IPS DF 6.9 (cell line): Measurements from ENCODE around the gene FGD6.

ENCODE experiments used
- DNase-seq: peaks from one replicate; pipeline ENCODE4 v3.0.0-alpha.2; 2013; ENCODE audit warnings: low read depth, low spot score
- H3K27ac ChIP-seq: one replicate; pipeline ENCODE4 v1.5.1; 2013; ENCODE audit warnings: low read length, control low read depth
- H3K27me3 ChIP-seq: 2 replicates; pipeline ENCODE4 v1.6.1; 2013; ENCODE audit warnings: mild to moderate bottlenecking, low read length; ENCODE audit not compliant: control insufficient read depth, insufficient read depth
- H3K36me3 ChIP-seq: 2 replicates; pipeline ENCODE4 v1.6.1; 2013; ENCODE audit warnings: low read length; ENCODE audit not compliant: control insufficient read depth, insufficient read depth
- H3K4me1 ChIP-seq: 2 replicates; pipeline ENCODE4 v1.6.1; 2013; ENCODE audit warnings: low read length; ENCODE audit not compliant: control insufficient read depth, insufficient read depth
- H3K4me3 ChIP-seq: 2 replicates; pipeline ENCODE4 v1.5.1; 2013; ENCODE audit warnings: mild to moderate bottlenecking, low read length
- H3K9me3 ChIP-seq: 2 replicates; pipeline ENCODE4 v1.6.1; 2013; ENCODE audit warnings: low read length, inconsistent platforms; ENCODE audit not compliant: control insufficient read depth, insufficient read depth
- WGBS: extraction: QIAGEN DNeasy Blood & Tissue Kit; methylation state at CpG from one replicate; pipeline ENCODE4 v1.1.7; 2013; ENCODE audit warnings: mixed read lengths, missing lambda C conversion rate; ENCODE audit not compliant: insufficient read length, insufficient coverage; 5-methylcytosine and 5-hydroxymethylcytosine counted together

Gene FGD6

GRCh38 chr12:95182868-95183415 is 34.3 kb downstream of the FGD6 start:
- Histone ChIP-seq H3K27ac (no peak overlapping the region), H3K4me1 (no peaks in the 10 kb centered on the region), H3K9me3 (no peaks in the 10 kb centered on the region), H3K36me3 (no peaks in the 10 kb centered on the region), H3K27me3 (no peaks in the 10 kb centered on the region), H3K4me3 (no peak overlapping the region)
- WGBS: no CpG with 5 or more reads among the region's 5 CpGs
- DNase-seq: no peak

DNA sequence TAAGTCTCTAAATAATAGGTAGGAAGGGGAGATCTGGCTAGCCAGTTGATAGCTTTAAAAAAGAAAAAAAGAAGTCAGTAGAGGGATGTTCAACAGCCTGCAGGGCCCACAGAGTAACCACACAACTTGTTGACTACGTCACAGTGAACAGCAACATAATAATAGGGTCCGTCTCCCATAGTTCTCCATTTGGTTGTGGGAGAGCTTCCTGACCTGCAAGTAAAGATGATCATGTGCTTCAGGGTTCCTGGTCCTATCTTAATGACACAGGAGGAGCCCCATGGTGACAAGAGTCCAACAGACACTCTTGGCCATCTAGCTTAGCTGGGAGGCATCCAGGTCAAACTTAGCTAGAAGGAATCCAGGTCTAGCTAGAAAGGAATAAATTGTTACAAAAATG is 36.2 kb downstream of the FGD6 start:
- H3K9me3 ChIP-seq: no peaks in the 10 kb centered on the region
- no peaks in the 10 kb centered on the region for H3K36me3 ChIP-seq
- no peaks in the 10 kb centered on the region for H3K27me3 ChIP-seq
- no peaks in the 10 kb centered on the region for H3K4me1 ChIP-seq
- DNase-seq: no peak
- H3K4me3 ChIP-seq: no peak overlapping the region
- no peak overlapping the region for H3K27ac ChIP-seq
- WGBS: no CpG with 5 or more reads among the region's 2 CpGs

DNA sequence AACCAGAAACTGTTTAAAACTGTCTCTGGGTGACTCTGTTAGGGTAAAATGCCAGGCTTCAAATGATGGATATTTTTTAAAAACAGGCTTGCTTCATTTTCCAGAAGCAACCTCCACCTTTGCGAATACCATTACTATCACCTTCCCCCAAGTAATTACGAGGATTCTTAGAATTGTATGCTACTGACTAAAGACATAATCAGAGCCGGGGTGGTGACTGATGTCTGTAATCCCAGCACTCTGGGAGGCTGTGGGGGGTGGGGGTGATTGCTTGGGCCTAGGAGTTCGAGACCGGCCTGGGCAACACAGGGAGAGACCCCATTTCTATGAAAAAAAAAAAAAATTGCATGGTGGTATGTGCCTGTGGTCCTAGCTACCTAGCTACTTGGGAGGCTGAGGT is 38.3 kb downstream of the FGD6 start:
- no peaks in the 10 kb centered on the region for H3K27me3 ChIP-seq
- no CpG with 5 or more reads among the region's 5 CpGs for WGBS
- no peaks in the 10 kb centered on the region for H3K36me3 ChIP-seq
- H3K4me3 ChIP-seq: no peak overlapping the region
- H3K27ac ChIP-seq: no peak overlapping the region
- DNase-seq: no peak
- H3K9me3 ChIP-seq: no peaks in the 10 kb centered on the region
- no peaks in the 10 kb centered on the region for H3K4me1 ChIP-seq

DNA sequence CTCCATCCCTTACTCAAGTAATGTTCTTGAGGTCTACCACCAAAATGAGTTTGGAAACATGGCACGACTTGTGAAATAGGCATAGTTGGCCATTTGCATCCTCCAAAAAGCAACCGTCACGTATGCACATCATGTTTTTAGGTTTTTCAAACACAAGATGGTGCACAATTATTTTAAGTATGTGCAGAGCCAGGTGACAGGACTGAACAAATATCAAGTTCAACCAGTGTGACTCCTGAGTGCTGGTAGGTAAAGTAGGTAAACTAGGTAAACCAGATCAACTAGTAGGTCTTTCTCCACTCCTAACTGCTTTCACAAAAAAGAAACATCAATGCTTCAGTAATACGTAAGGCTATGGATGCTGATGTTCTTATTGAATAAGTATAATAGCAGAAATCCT is 39.1 kb downstream of the FGD6 start:
- Histone ChIP-seq H3K4me1 (no peaks in the 10 kb centered on the region), H3K27ac (no peak overlapping the region), H3K36me3 (no peaks in the 10 kb centered on the region), H3K4me3 (no peak overlapping the region), H3K9me3 (no peaks in the 10 kb centered on the region), H3K27me3 (no peaks in the 10 kb centered on the region)
- no CpG with 5 or more reads among the region's 4 CpGs for WGBS
- DNase-seq: no peak

- no CpG with 5 or more reads among the region's 2 CpGs for WGBS
- Histone ChIP-seq H3K4me3 (no peak overlapping the region), H3K36me3 (no peaks in the 10 kb centered on the region), H3K27ac (no peak overlapping the region), H3K4me1 (no peaks in the 10 kb centered on the region), H3K9me3 (no peaks in the 10 kb centered on the region), H3K27me3 (no peaks in the 10 kb centered on the region)
- no peak for DNase-seq
Observed at GRCh38 chr12:95177201-95177768, 40.0 kb downstream of the FGD6 start.

DNA sequence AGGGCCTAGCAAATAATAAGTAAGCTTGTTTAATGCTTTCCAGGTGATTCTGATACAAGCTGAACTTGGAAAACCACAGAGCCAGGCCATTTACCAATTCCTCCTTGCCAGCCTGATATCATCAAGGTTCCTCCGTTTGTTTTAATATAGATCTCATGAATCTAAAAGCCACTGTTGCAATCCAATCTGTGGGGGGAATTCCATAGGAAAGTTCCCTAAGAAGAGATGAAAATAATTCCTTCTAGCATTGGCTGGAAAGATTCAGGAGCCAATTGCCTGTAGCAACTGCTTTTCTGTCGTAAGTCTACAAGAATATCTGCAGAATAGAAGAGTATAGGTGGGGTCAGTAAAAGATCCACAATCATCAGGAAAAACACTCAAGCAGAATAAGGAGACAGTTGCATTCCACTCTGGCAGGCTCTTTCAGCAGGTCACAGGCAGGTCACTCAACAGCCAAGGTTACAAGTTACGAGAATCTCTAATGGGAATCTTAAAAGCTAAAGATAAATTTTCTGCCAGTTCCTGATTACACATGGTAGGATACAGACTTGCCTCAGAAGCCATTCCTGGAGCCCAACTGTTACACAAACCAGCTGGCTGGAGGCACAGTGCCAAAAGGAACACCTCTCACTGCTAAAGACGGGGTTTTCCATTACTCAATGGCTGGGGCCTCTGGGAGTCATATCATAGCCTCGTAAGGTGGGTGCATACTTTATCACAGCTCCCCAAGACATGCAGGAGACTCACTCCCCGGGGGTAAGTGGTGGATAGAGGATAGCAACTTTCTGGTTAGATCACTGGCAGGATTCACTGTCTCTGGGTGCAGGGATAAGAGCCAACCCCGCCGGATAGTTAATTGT is 43.6 kb downstream of the FGD6 start:
- no peak for DNase-seq
- Histone ChIP-seq H3K4me3 (no peak overlapping the region), H3K27ac (no peak overlapping the region), H3K36me3 (no peaks in the 10 kb centered on the region), H3K9me3 (no peaks in the 10 kb centered on the region), H3K27me3 (no peaks in the 10 kb centered on the region), H3K4me1 (no peaks in the 10 kb centered on the region)
- no CpG with 5 or more reads among the region's 8 CpGs for WGBS

GRCh38 chr12:95169368-95169767 is 47.9 kb downstream of the FGD6 start:
- Histone ChIP-seq H3K4me3 (no peak overlapping the region), H3K27ac (no peak overlapping the region), H3K27me3 (no peaks in the 10 kb centered on the region), H3K4me1 (no peaks in the 10 kb centered on the region), H3K9me3 (no peaks in the 10 kb centered on the region), H3K36me3 (no peaks in the 10 kb centered on the region)
- no CpG with 5 or more reads among the region's 4 CpGs for WGBS
- DNase-seq: no peak

DNA sequence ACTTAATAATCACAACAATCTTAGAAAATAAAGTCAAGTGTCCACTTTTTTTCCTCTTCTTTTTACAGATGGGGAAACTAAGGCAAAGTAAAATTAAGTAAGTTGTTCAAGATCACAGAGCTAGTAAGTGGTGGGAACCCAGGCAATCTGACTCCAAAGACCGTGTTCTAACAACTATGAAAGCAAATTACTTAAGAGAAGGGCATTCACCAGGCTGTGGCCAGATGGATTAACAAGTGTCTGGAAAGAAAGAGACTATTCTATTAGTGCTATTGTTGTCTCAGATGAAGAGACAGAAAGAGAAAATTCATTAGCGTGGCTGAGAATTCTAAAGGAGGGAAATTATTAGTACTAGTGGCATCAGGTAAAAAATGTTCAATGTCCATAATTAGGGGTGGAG is 48.5 kb downstream of the FGD6 start:
- Histone ChIP-seq H3K27ac (no peak overlapping the region), H3K4me3 (no peak overlapping the region), H3K27me3 (no peaks in the 10 kb centered on the region), H3K9me3 (no peaks in the 10 kb centered on the region), H3K4me1 (no peaks in the 10 kb centered on the region), H3K36me3 (no peaks in the 10 kb centered on the region)
- DNase-seq: no peak
- WGBS: no CpG with 5 or more reads among the region's 2 CpGs

GRCh38 chr12:95164656-95165055 is 52.6 kb downstream of the FGD6 start:
- H3K4me3 ChIP-seq: no peak overlapping the region
- H3K27ac ChIP-seq: no peak overlapping the region
- H3K4me1 ChIP-seq: no peaks in the 10 kb centered on the region; the same call in 1 of the 2 replicates
- DNase-seq: no peak
- H3K36me3 ChIP-seq: no peaks in the 10 kb centered on the region
- H3K9me3 ChIP-seq: no peaks in the 10 kb centered on the region
- WGBS: no CpG with 5 or more reads among the region's 2 CpGs
- no peaks in the 10 kb centered on the region for H3K27me3 ChIP-seq

- Histone ChIP-seq H3K27ac (no peak overlapping the region), H3K4me1 (no peaks in the 10 kb centered on the region; the same call in none of the 2 replicates), H3K36me3 (no peaks in the 10 kb centered on the region), H3K9me3 (no peaks in the 10 kb centered on the region), H3K4me3 (no peak overlapping the region), H3K27me3 (no peaks in the 10 kb centered on the region)
- no peak for DNase-seq
- WGBS: no CpG with 5 or more reads among the region's 3 CpGs
Observed at GRCh38 chr12:95158919-95159318, 58.3 kb downstream of the FGD6 start.
